Astrocyte (in vitro differentiated cells and primary cell): Measurements from ENCODE around the gene ZNF71. TPM values are rescaled to one million over a fixed set of nuclear protein-coding genes. Genes with fewer than 3 reads are reported as not detected.

Source experiments
- DNase-seq: peaks from one replicate; pipeline ENCODE4 v3.0.0-alpha.2; 2010; ENCODE audit warnings: low read depth
- FAIRE-seq: peaks from 2 replicates; lab custom pipeline; 2011; peaks lifted over from hg19 to GRCh38; lab: Jason Lieb, UNC
- H2AFZ ChIP-seq: 2 replicates; pipeline ENCODE4 v1.6.0; 2012; ENCODE audit warnings: low read depth, low read length, inconsistent platforms
- H3K27ac ChIP-seq: 2 replicates; pipeline ENCODE4 v1.5.1; 2011; ENCODE audit warnings: low read depth, low read length, inconsistent platforms
- H3K27me3 ChIP-seq: 2 replicates; pipeline ENCODE4 v1.6.0; 2011; ENCODE audit warnings: low read length, inconsistent platforms; ENCODE audit not compliant: insufficient read depth
- H3K36me3 ChIP-seq: 2 replicates; pipeline ENCODE4 v1.5.1; 2011; ENCODE audit warnings: low read length, inconsistent platforms; ENCODE audit not compliant: insufficient read depth
- H3K4me1 ChIP-seq: 2 replicates; pipeline ENCODE4 v1.5.1; 2011; ENCODE audit warnings: low read length, inconsistent platforms; ENCODE audit not compliant: insufficient read depth
- H3K4me2 ChIP-seq: 2 replicates; pipeline ENCODE4 v1.6.0; 2012; ENCODE audit warnings: low read length, inconsistent platforms
- H3K4me3 ChIP-seq: 2 replicates; pipeline ENCODE4 v1.5.1; 2011; ENCODE audit warnings: low read depth, mild to moderate bottlenecking, low read length, inconsistent platforms; ENCODE audit not compliant: insufficient read depth
- H3K79me2 ChIP-seq: 2 replicates; pipeline ENCODE4 v1.6.0; 2012; ENCODE audit warnings: mild to moderate bottlenecking, low read length, inconsistent platforms; ENCODE audit not compliant: insufficient read depth
- H3K9ac ChIP-seq: 2 replicates; pipeline ENCODE4 v1.6.0; 2012; ENCODE audit warnings: mild to moderate bottlenecking, low read length, inconsistent platforms
- H3K9me3 ChIP-seq: 2 replicates; pipeline ENCODE4 v1.5.1; 2012; ENCODE audit warnings: low read depth, mild to moderate bottlenecking, low read length, inconsistent platforms; ENCODE audit not compliant: insufficient read depth
- H4K20me1 ChIP-seq: 2 replicates; pipeline ENCODE4 v1.6.0; 2012; ENCODE audit warnings: low read length, inconsistent platforms; ENCODE audit not compliant: insufficient read depth
- H3K27ac Mint-ChIP-seq: one replicate; pipeline ENCODE4 v1.8.0; 2021; ENCODE audit warnings: mild to moderate bottlenecking, mixed read lengths; ENCODE audit not compliant: unreplicated experiment
- H3K27me3 Mint-ChIP-seq: one replicate; pipeline ENCODE4 v1.8.0; 2021; ENCODE audit warnings: low read depth, mixed read lengths; ENCODE audit not compliant: unreplicated experiment
- H3K36me3 Mint-ChIP-seq: one replicate; pipeline ENCODE4 v1.8.0; 2021; ENCODE audit warnings: low read depth, mixed read lengths; ENCODE audit not compliant: unreplicated experiment
- H3K4me1 Mint-ChIP-seq: one replicate; pipeline ENCODE4 v1.8.0; 2021; ENCODE audit warnings: low read depth, mixed read lengths; ENCODE audit not compliant: unreplicated experiment
- H3K4me3 Mint-ChIP-seq: one replicate; pipeline ENCODE4 v1.8.0; 2021; ENCODE audit warnings: mild to moderate bottlenecking, moderate library complexity, mixed read lengths; ENCODE audit not compliant: unreplicated experiment
- H3K9me3 Mint-ChIP-seq: one replicate; pipeline ENCODE4 v1.8.0; 2021; ENCODE audit warnings: mild to moderate bottlenecking, mixed read lengths; ENCODE audit not compliant: unreplicated experiment
- EZH2 ChIP-seq: IDR thresholded peaks from 2 replicates; pipeline ENCODE4 v1.6.1; 2012; ENCODE audit warnings: mild to moderate bottlenecking, low read length, inconsistent platforms; ENCODE audit not compliant: insufficient read depth
- total RNA-seq: library from RNA; stranded (reverse); gene quantifications from 2 replicates; pipeline ENCODE4 v1.2.1, GENCODE V29; 2021
- TF ChIP-seq, protein P1 (sequence below): IDR thresholded peaks from 2 replicates; pipeline ENCODE4 v1.5.1; 2011; ENCODE audit warnings: low read depth, mild to moderate bottlenecking, inconsistent platforms, low read length, moderate library complexity; ENCODE audit not compliant: insufficient read depth

ZNF71 gene
- total RNA-seq, 1 donor from 2014 or later, result 12.2 TPM

DNA sequence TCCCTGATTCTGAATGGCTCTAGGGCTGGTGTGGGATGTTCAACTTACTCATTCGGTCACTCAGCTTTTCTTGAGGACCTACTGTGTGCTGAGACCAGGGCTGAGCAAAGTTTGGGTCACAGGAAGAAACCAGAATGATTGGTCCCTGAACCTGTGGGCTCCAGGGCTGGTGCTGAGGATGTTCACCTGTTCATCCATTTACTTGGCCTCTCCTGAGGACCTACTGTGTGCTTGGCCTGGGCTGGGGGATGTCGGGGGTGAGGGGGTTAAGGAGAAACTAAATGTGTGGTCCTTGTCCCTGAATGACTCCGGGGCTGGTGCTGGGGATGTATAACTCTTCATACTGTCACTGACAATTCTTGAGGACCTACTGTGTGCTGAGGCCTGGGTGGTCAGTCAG is 66.1 kb downstream of the ZNF71 start:
- DNase-seq, result no peak
- no peak overlapping the region for H3K4me2 ChIP-seq
- H2AFZ ChIP-seq, result no peak overlapping the region
- H3K4me1 Mint-ChIP-seq, result no peaks in the 10 kb centered on the region
- peaks cover 30% of the 10 kb centered on the region for H3K9me3 Mint-ChIP-seq
- H3K36me3 ChIP-seq, result no peaks in the 10 kb centered on the region
- no peaks in the 10 kb centered on the region for H3K27me3 ChIP-seq
- H3K27ac ChIP-seq, result no peak overlapping the region
- no peak for TF ChIP-seq EZH2
- TF ChIP-seq, protein P1, sequence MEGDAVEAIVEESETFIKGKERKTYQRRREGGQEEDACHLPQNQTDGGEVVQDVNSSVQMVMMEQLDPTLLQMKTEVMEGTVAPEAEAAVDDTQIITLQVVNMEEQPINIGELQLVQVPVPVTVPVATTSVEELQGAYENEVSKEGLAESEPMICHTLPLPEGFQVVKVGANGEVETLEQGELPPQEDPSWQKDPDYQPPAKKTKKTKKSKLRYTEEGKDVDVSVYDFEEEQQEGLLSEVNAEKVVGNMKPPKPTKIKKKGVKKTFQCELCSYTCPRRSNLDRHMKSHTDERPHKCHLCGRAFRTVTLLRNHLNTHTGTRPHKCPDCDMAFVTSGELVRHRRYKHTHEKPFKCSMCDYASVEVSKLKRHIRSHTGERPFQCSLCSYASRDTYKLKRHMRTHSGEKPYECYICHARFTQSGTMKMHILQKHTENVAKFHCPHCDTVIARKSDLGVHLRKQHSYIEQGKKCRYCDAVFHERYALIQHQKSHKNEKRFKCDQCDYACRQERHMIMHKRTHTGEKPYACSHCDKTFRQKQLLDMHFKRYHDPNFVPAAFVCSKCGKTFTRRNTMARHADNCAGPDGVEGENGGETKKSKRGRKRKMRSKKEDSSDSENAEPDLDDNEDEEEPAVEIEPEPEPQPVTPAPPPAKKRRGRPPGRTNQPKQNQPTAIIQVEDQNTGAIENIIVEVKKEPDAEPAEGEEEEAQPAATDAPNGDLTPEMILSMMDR, result no peak
- H3K27ac Mint-ChIP-seq, result no peak overlapping the region
- H3K9me3 ChIP-seq, result peaks cover 4% of the 10 kb centered on the region
- FAIRE-seq, result no peak
- H3K4me1 ChIP-seq, result no peaks in the 10 kb centered on the region
- no peaks in the 10 kb centered on the region for H3K79me2 ChIP-seq
- H4K20me1 ChIP-seq, result no peaks in the 10 kb centered on the region
- H3K4me3 ChIP-seq, result no peak overlapping the region
- H3K36me3 Mint-ChIP-seq, result no peaks in the 10 kb centered on the region
- H3K27me3 Mint-ChIP-seq, result no peaks in the 10 kb centered on the region
- no peak overlapping the region for H3K9ac ChIP-seq
- H3K4me3 Mint-ChIP-seq, result no peak overlapping the region

DNA sequence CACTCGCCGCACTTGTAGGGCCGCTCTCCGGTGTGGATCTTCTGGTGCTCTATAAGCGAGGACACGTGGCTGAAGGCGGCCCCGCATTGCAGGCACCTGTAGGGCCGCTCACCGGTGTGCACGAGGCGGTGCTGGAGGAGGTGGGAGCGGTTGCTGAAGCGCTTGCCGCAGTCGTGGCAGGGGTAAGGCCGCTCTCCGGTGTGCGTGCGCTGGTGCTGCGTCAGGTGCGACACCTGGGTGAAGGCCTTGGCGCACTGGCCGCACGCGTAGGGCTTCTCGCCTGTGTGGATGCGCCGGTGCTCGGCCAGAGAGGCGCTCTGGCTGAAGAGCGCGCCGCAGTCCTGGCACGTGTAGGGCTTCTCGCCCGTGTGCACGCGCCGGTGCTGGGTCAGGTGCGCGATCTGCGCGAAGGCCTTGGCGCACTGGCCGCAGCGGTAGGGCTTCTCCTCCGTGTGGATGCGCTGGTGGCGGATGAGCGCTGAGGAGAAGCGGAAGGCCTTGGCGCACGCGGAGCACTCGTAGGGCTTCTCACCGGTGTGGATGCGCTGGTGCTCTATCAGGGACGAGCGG is 68.9 kb downstream of the ZNF71 start:
- no peak overlapping the region for H3K4me3 ChIP-seq
- H3K4me3 Mint-ChIP-seq, result no peak overlapping the region
- no peak overlapping the region for H3K27ac Mint-ChIP-seq
- no peak overlapping the region for H3K27ac ChIP-seq
- no peaks in the 10 kb centered on the region for H3K4me1 ChIP-seq
- H3K79me2 ChIP-seq, result no peaks in the 10 kb centered on the region
- no peak overlapping the region for H3K4me2 ChIP-seq
- no peaks in the 10 kb centered on the region for H3K27me3 ChIP-seq
- H3K36me3 ChIP-seq, result no peaks in the 10 kb centered on the region
- peaks cover 38% of the 10 kb centered on the region for H3K9me3 Mint-ChIP-seq
- no peaks in the 10 kb centered on the region for H3K4me1 Mint-ChIP-seq
- DNase-seq (no peak), FAIRE-seq (no peak)
- H2AFZ ChIP-seq, result no peak overlapping the region
- TF ChIP-seq EZH2, result no peak
- TF ChIP-seq, protein P1, result no peak
- H3K27me3 Mint-ChIP-seq, result no peaks in the 10 kb centered on the region
- H4K20me1 ChIP-seq, result no peaks in the 10 kb centered on the region
- H3K36me3 Mint-ChIP-seq, result peaks cover 2% of the 10 kb centered on the region
- H3K9me3 ChIP-seq, result peaks cover 8% of the 10 kb centered on the region
- no peak overlapping the region for H3K9ac ChIP-seq

DNA sequence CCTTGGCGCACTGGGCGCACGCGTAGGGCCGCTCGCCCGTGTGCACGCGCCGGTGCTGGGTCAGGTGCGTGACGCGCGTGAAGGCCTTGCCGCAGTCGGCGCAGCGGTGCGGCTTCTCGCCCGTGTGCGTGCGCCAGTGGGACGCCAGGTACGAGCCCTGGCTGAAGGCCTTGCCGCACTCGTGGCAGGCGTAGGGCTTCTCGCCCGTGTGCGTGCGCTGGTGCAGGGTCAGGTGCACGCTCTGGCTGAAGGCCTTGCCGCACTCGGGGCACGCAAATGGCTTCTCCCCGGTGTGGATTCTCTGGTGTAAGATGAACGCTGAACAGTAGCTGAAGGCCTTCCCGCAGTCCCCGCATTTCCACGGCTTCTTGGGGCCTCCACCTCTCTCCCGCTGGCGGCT is 69.4 kb downstream of the ZNF71 start:
- no peaks in the 10 kb centered on the region for H3K79me2 ChIP-seq
- no peaks in the 10 kb centered on the region for H3K4me1 ChIP-seq
- no peak overlapping the region for H3K9ac ChIP-seq
- H3K9me3 ChIP-seq, result peaks cover 7% of the 10 kb centered on the region
- H2AFZ ChIP-seq, result no peak overlapping the region
- H3K27me3 ChIP-seq, result no peaks in the 10 kb centered on the region
- no peaks in the 10 kb centered on the region for H4K20me1 ChIP-seq
- H3K27me3 Mint-ChIP-seq, result no peaks in the 10 kb centered on the region
- no peak overlapping the region for H3K4me3 Mint-ChIP-seq
- no peaks in the 10 kb centered on the region for H3K36me3 ChIP-seq
- H3K27ac ChIP-seq, result no peak overlapping the region
- FAIRE-seq (no peak), DNase-seq (no peak)
- TF ChIP-seq, protein P1, result no peak
- TF ChIP-seq EZH2, result no peak
- H3K4me2 ChIP-seq, result no peak overlapping the region
- H3K4me3 ChIP-seq, result no peak overlapping the region
- peaks cover 34% of the 10 kb centered on the region for H3K9me3 Mint-ChIP-seq
- peaks cover 2% of the 10 kb centered on the region for H3K36me3 Mint-ChIP-seq
- no peak overlapping the region for H3K27ac Mint-ChIP-seq
- no peaks in the 10 kb centered on the region for H3K4me1 Mint-ChIP-seq
